CD4-positive, alpha-beta T cell (primary cell): ENCODE data around the gene CCT2. TPM values are rescaled to one million over a fixed set of nuclear protein-coding genes. Genes with fewer than 3 reads are reported as not detected.

ENCODE experiments used
- ATAC-seq: fragments of 200-7000 bp; cut with Tn5 transposase; one replicate; pipeline ENCODE4 v1.10.0; 2022; ENCODE audit warnings: mild to moderate bottlenecking; ENCODE audit not compliant: poor library complexity
- CTCF ChIA-PET: fragments of 350-600 bp; sonication (Branson Sonifier 250); formaldehyde crosslinking; loops from one replicate; lab custom pipeline; 2021; ENCODE audit warnings: antibody characterized with exemption, inconsistent platforms; lab: Charles Lee
- POLR2A ChIA-PET: fragments of 350-600 bp; sonication (Branson Sonifier 250); formaldehyde crosslinking; loops from one replicate; lab custom pipeline; 2021; ENCODE audit warnings: antibody characterized with exemption, inconsistent platforms; lab: Charles Lee
- DNase-seq, 14 experiments: peaks; one replicate each; pipeline ENCODE4 v3.0.0-alpha.2; 2013 to 2020; ENCODE audit warnings: mixed read lengths in 2 of 14
- H3K27ac ChIP-seq, 2 donors: one replicate each; pipeline versions ENCODE4 v1.5.1 to v1.7.0; 2013; ENCODE audit warnings: low read length in 2 of 2, low read depth in 1 of 2, mild to moderate bottlenecking in 1 of 2
- H3K27me3 ChIP-seq, 2 experiments: 1 replicate in 1 of 2; 2 replicates in 1 of 2; pipeline versions ENCODE4 v1.6.1 to v1.7.0; 2013; ENCODE audit warnings: low read length in 2 of 2, control low read depth in 1 of 2, mild to moderate bottlenecking in 1 of 2, moderate library complexity in 1 of 2; ENCODE audit not compliant: insufficient read depth in 2 of 2, control insufficient read depth in 1 of 2
- H3K36me3 ChIP-seq: one replicate; pipeline ENCODE4 v1.6.1; 2013; ENCODE audit warnings: low read length, control low read depth; ENCODE audit not compliant: insufficient read depth
- H3K4me1 ChIP-seq: one replicate; pipeline ENCODE4 v1.6.1; 2013; ENCODE audit warnings: low read length, control low read depth; ENCODE audit not compliant: insufficient read depth
- H3K4me3 ChIP-seq: one replicate; pipeline ENCODE4 v1.5.1; 2013; ENCODE audit warnings: mild to moderate bottlenecking, low read length, moderate library complexity
- H3K9me3 ChIP-seq, 2 experiments: 1 replicate in 1 of 2; 2 replicates in 1 of 2; pipeline versions ENCODE4 v1.6.1 to v1.7.0; 2013; ENCODE audit warnings: low read length in 2 of 2, mild to moderate bottlenecking in 2 of 2, control low read depth in 1 of 2, moderate library complexity in 1 of 2; ENCODE audit not compliant: control insufficient read depth in 1 of 2, insufficient read depth in 1 of 2
- H3K27ac Mint-ChIP-seq: one replicate; pipeline ENCODE4 v1.8.0; 2020; ENCODE audit warnings: mixed read lengths
- H3K27me3 Mint-ChIP-seq: one replicate; pipeline ENCODE4 v1.8.0; 2021; ENCODE audit warnings: mixed read lengths
- H3K36me3 Mint-ChIP-seq: one replicate; pipeline ENCODE4 v1.8.0; 2021; ENCODE audit warnings: low read depth, mixed read lengths
- H3K4me1 Mint-ChIP-seq: one replicate; pipeline ENCODE4 v1.8.0; 2021; ENCODE audit warnings: low read depth, mixed read lengths
- H3K4me3 Mint-ChIP-seq: one replicate; pipeline ENCODE4 v1.8.0; 2020; ENCODE audit warnings: mild to moderate bottlenecking, mixed read lengths
- H3K9me3 Mint-ChIP-seq: one replicate; pipeline ENCODE4 v1.8.0; 2020; ENCODE audit warnings: mixed read lengths
- intact Hi-C, 2 experiments: fragments of 100-400 bp; cut with DNase I in 1 of 2; cut with micrococcal nuclease in 1 of 2; formaldehyde crosslinking; loops; one replicate each; pipeline versions ENCODE4 v1.15.1 to v1.9.0; 2023 to 2025; cut with DNase I, micrococcal nuclease
- total RNA-seq, 174 experiments: library from RNA in 2 of 174; stranded (reverse) in 2 of 174; gene quantifications; one replicate each; pipeline ENCODE4 v1.2.3 and lab custom pipeline; 2021 to 2026
- TF ChIP-seq, protein P1 (sequence below): fragments of 200-600 bp; IDR thresholded peaks from one replicate; pipeline ENCODE4 v1.8.0; 2022; ENCODE audit warnings: antibody characterized with exemption, mild to moderate bottlenecking

Gene CCT2
- total RNA-seq, 2 experiments from 2014 or later, result 173 to 177 TPM

- TF ChIP-seq, protein P1, sequence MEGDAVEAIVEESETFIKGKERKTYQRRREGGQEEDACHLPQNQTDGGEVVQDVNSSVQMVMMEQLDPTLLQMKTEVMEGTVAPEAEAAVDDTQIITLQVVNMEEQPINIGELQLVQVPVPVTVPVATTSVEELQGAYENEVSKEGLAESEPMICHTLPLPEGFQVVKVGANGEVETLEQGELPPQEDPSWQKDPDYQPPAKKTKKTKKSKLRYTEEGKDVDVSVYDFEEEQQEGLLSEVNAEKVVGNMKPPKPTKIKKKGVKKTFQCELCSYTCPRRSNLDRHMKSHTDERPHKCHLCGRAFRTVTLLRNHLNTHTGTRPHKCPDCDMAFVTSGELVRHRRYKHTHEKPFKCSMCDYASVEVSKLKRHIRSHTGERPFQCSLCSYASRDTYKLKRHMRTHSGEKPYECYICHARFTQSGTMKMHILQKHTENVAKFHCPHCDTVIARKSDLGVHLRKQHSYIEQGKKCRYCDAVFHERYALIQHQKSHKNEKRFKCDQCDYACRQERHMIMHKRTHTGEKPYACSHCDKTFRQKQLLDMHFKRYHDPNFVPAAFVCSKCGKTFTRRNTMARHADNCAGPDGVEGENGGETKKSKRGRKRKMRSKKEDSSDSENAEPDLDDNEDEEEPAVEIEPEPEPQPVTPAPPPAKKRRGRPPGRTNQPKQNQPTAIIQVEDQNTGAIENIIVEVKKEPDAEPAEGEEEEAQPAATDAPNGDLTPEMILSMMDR, result no peak
- Mint-ChIP-seq H3K4me1 (no peaks in the 10 kb centered on the region), H3K9me3 (no peaks in the 10 kb centered on the region), H3K27ac (no peak overlapping the region), H3K36me3 (no peaks in the 10 kb centered on the region), H3K27me3 (peaks cover 31% of the 10 kb centered on the region), H3K4me3 (no peak overlapping the region)
- Histone ChIP-seq H3K4me1 (no peaks in the 10 kb centered on the region), H3K27ac (no peak overlapping the region), H3K27me3 (no peaks in the 10 kb centered on the region), H3K36me3 (no peaks in the 10 kb centered on the region), H3K4me3 (no peak overlapping the region), H3K9me3 (no peaks in the 10 kb centered on the region)
- DNase-seq (no peak), ATAC-seq (no peak)
- POLR2A ChIA-PET, result no interaction called here
- CTCF ChIA-PET, result no interaction called here
- intact Hi-C loops, result no loop called here
Measured at GRCh38 chr12:69620077-69620476, 34.8 kb downstream of the CCT2 start.

GRCh38 chr12:69620921-69621320, 35.7 kb downstream of the CCT2 start:
- Histone ChIP-seq H3K27me3 (no peaks in the 10 kb centered on the region), H3K4me3 (no peak overlapping the region), H3K36me3 (no peaks in the 10 kb centered on the region), H3K9me3 (no peaks in the 10 kb centered on the region), H3K4me1 (no peaks in the 10 kb centered on the region), H3K27ac (no peak overlapping the region)
- no peak overlapping the region for H3K27ac Mint-ChIP-seq
- ChIA-PET CTCF (no interaction called here), POLR2A (no interaction called here)
- ATAC-seq (no peak), DNase-seq (no peak)
- no peak overlapping the region for H3K4me3 Mint-ChIP-seq
- H3K27me3 Mint-ChIP-seq, result peaks cover 26% of the 10 kb centered on the region
- TF ChIP-seq, protein P1, result no peak
- no peaks in the 10 kb centered on the region for H3K9me3 Mint-ChIP-seq
- no peaks in the 10 kb centered on the region for H3K4me1 Mint-ChIP-seq
- intact Hi-C loops, result no loop called here
- H3K36me3 Mint-ChIP-seq, result no peaks in the 10 kb centered on the region

DNA sequence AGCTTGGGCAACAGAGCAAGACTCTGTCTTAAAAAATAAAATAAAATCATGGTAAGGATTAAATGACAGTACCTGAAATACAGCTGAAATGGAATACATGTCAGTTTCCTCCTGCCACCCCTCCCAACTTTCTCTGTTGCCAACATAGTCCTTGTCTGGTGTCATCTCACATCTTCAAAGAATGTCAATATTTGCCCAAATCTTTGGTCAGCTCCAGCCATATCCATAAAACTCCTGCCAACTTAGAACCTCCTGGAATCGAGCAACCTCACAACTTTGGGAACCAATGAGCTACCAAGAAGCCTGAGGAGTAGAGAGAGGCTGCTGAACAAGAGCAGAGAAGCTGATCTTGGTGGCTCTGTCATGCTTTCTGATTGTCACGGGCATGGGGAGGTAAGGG, 36.3 kb downstream of the CCT2 start:
- no peak overlapping the region for H3K27ac Mint-ChIP-seq
- no peaks in the 10 kb centered on the region for H3K9me3 ChIP-seq
- no peak overlapping the region for H3K27ac ChIP-seq
- ATAC-seq (no peak), DNase-seq (no peak)
- H3K9me3 Mint-ChIP-seq, result no peaks in the 10 kb centered on the region
- peaks cover 26% of the 10 kb centered on the region for H3K27me3 Mint-ChIP-seq
- no peak overlapping the region for H3K4me3 ChIP-seq
- ChIA-PET CTCF (no interaction called here), POLR2A (no interaction called here)
- no peaks in the 10 kb centered on the region for H3K27me3 ChIP-seq
- no peaks in the 10 kb centered on the region for H3K36me3 Mint-ChIP-seq
- TF ChIP-seq, protein P1, result no peak
- no peaks in the 10 kb centered on the region for H3K4me1 ChIP-seq
- H3K4me1 Mint-ChIP-seq, result no peaks in the 10 kb centered on the region
- intact Hi-C loops, result no loop called here
- no peak overlapping the region for H3K4me3 Mint-ChIP-seq
- H3K36me3 ChIP-seq, result no peaks in the 10 kb centered on the region
